Measurements from ENCODE around the gene MVK.

Gene MVK

GRCh38 chr12:109606320-109607028 lies 32.9 kb downstream of the MVK start:
- DNase-seq (ENCODE audit: low read depth, low spot score): no peak

- DNase-seq (ENCODE audit: low read depth, low spot score): no peak
Measured at GRCh38 chr12:109607618-109608017, 34.0 kb downstream of the MVK start.

- no peak for DNase-seq (ENCODE audit: low read depth, low spot score)
Measured at GRCh38 chr12:109608270-109608669, 34.7 kb downstream of the MVK start.

GRCh38 chr12:109608793-109609192 lies 35.2 kb downstream of the MVK start:
- DNase-seq (ENCODE audit: low read depth, low spot score): no peak

GRCh38 chr12:109609342-109609741 lies 35.7 kb downstream of the MVK start:
- DNase-seq (ENCODE audit: low read depth, low spot score): no peak

- DNase-seq (ENCODE audit: low read depth, low spot score): no peak
Measured at GRCh38 chr12:109610523-109610922, 36.9 kb downstream of the MVK start.

- no peak for DNase-seq (ENCODE audit: low read depth, low spot score)
Measured at GRCh38 chr12:109611223-109611622, 37.6 kb downstream of the MVK start.

GRCh38 chr12:109612003-109612402 lies 38.4 kb downstream of the MVK start:
- DNase-seq (ENCODE audit: low read depth, low spot score): no peak

GRCh38 chr12:109612975-109613502 lies 39.4 kb downstream of the MVK start:
- DNase-seq (ENCODE audit: low read depth, low spot score): no peak

- DNase-seq (ENCODE audit: low read depth, low spot score): no peak
Measured at GRCh38 chr12:109613649-109614455, 40.3 kb downstream of the MVK start.

GRCh38 chr12:109615556-109616229 lies 42.1 kb downstream of the MVK start:
- DNase-seq (ENCODE audit: low read depth, low spot score): no peak

- no peak for DNase-seq (ENCODE audit: low read depth, low spot score)
Measured at GRCh38 chr12:109617491-109617890, 43.9 kb downstream of the MVK start.

- DNase-seq (ENCODE audit: low read depth, low spot score): no peak
Measured at GRCh38 chr12:109618082-109618481, 44.5 kb downstream of the MVK start.

- no peak for DNase-seq (ENCODE audit: low read depth, low spot score)
Measured at GRCh38 chr12:109619002-109619604, 45.5 kb downstream of the MVK start.

- DNase-seq (ENCODE audit: low read depth, low spot score): no peak
Measured at GRCh38 chr12:109621211-109621694, 47.7 kb downstream of the MVK start.

GRCh38 chr12:109621901-109622364 lies 48.3 kb downstream of the MVK start:
- DNase-seq (ENCODE audit: low read depth, low spot score): no peak

GRCh38 chr12:109624467-109624866 lies 50.9 kb downstream of the MVK start:
- DNase-seq (ENCODE audit: low read depth, low spot score): no peak

GRCh38 chr12:109625131-109625559 lies 51.6 kb downstream of the MVK start:
- no peak for DNase-seq (ENCODE audit: low read depth, low spot score)

- no peak for DNase-seq (ENCODE audit: low read depth, low spot score)
Measured at GRCh38 chr12:109625749-109626377, 52.3 kb downstream of the MVK start.

GRCh38 chr12:109626378-109627115 lies 53.0 kb downstream of the MVK start:
- no peak for DNase-seq (ENCODE audit: low read depth, low spot score)
